Keratinocyte (primary cell): ENCODE measurements around the gene NOSIP.

Source experiments
- EZH2 ChIP-seq: IDR thresholded peaks from one replicate; pipeline ENCODE4 v1.6.1; 2012; ENCODE audit warnings: inconsistent platforms, mild to moderate bottlenecking, low read length, moderate library complexity
- TF ChIP-seq, protein P1 (sequence below), 3 experiments: IDR thresholded peaks in 1 of 3; conservative IDR thresholded peaks in 1 of 3; optimal IDR thresholded peaks in 1 of 3; 2 replicates in 2 of 3; 3 replicates in 1 of 3; pipeline versions ENCODE3 to v1.5.1; 2011; ENCODE audit warnings: low read length in 3 of 3, mild to moderate bottlenecking in 3 of 3, moderate library complexity in 2 of 3, control low read depth in 1 of 3, inconsistent platforms in 1 of 3; ENCODE audit not compliant: insufficient read depth in 2 of 3; ENCODE audit errors: extremely low read depth in 1 of 3

DNA sequence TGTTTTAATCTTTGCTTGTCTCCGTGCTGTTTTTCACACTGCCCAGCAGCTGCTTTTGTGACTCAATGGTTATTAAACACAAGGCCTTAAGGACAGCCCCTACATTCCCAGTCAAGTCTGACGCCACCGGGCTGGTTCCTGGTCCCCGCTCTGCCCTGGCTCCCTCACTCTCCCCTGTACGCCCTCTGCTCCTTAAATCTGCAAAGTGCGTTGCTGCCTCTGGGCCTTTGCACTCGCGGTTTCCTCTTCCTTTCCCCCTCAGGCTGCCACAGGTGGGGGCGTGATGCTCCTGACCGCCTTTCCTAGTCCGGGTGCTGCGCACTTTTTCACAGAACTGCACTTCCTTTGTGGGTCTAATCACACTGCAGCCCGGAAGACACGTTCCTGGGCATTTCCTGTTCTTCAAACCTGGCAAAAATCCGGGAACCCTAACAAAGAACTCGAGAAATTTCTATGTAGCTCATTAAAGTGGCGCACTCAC, 25.6 kb downstream of the NOSIP start:
- TF ChIP-seq, protein P1, sequence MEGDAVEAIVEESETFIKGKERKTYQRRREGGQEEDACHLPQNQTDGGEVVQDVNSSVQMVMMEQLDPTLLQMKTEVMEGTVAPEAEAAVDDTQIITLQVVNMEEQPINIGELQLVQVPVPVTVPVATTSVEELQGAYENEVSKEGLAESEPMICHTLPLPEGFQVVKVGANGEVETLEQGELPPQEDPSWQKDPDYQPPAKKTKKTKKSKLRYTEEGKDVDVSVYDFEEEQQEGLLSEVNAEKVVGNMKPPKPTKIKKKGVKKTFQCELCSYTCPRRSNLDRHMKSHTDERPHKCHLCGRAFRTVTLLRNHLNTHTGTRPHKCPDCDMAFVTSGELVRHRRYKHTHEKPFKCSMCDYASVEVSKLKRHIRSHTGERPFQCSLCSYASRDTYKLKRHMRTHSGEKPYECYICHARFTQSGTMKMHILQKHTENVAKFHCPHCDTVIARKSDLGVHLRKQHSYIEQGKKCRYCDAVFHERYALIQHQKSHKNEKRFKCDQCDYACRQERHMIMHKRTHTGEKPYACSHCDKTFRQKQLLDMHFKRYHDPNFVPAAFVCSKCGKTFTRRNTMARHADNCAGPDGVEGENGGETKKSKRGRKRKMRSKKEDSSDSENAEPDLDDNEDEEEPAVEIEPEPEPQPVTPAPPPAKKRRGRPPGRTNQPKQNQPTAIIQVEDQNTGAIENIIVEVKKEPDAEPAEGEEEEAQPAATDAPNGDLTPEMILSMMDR (optimal IDR thresholded peaks at IDR 0.05 in 1 of 3, IDR thresholded peaks at IDR 0.05 in 1 of 3, conservative IDR thresholded peaks at IDR 0.05 in 1 of 3; ENCODE audit: extremely low read depth in 1 of 3, insufficient read depth in 2 of 3, low read length in 3 of 3) = no peak
- TF ChIP-seq EZH2 = no peak
